Stimulated activated CD4-positive, alpha-beta T cell treated with anti-CD3 and anti-CD28 coated beads, Interleukin-4, amount 100 ng/mL, for 48 hours (primary cell): ENCODE measurements around the gene LRRC61.

Experiments
- DNase-seq, 2 donors: peaks; one replicate each; pipeline ENCODE4 v3.0.0-alpha.2; 2020; ENCODE audit warnings: low read depth in 2 of 2

LRRC61 gene

GRCh38 chr7:150369748-150370501 lies 46.8 kb downstream of the LRRC61 start:
- DNase-seq, result no peak

GRCh38 chr7:150370612-150371071 lies 47.5 kb downstream of the LRRC61 start:
- DNase-seq, result no peak

GRCh38 chr7:150371131-150371995 lies 48.2 kb downstream of the LRRC61 start:
- DNase-seq, result no peak

GRCh38 chr7:150371996-150372270 lies 48.8 kb downstream of the LRRC61 start:
- DNase-seq, result no peak

- no peak for DNase-seq
These were observed 49.3 kb downstream of the LRRC61 start for GRCh38 chr7:150372271-150373048.

- no peak for DNase-seq
These were observed 50.1 kb downstream of the LRRC61 start for GRCh38 chr7:150373049-150373801.

- DNase-seq, result no peak
These were observed 50.9 kb downstream of the LRRC61 start for GRCh38 chr7:150374026-150374425.

GRCh38 chr7:150374472-150374871 lies 51.3 kb downstream of the LRRC61 start:
- no peak for DNase-seq

GRCh38 chr7:150375662-150376521 lies 52.7 kb downstream of the LRRC61 start:
- DNase-seq, result no peak

- no peak for DNase-seq
These were observed 53.4 kb downstream of the LRRC61 start for GRCh38 chr7:150376560-150376959.

- no peak for DNase-seq
These were observed 54.0 kb downstream of the LRRC61 start for GRCh38 chr7:150377196-150377595.

- no peak for DNase-seq
These were observed 54.5 kb downstream of the LRRC61 start for GRCh38 chr7:150377635-150378034.

GRCh38 chr7:150378115-150378852 lies 55.1 kb downstream of the LRRC61 start:
- DNase-seq, result no peak

GRCh38 chr7:150378853-150379440 lies 55.8 kb downstream of the LRRC61 start, which contains the start of gene ZNF775:
Gene ZNF775 (plus strand): TSS chr7:150379330. CDS start chr7:150388471, 9,141 bp downstream.
- DNase-seq, result peak; percentile 85 to 90

GRCh38 chr7:150379441-150380379 lies 56.6 kb downstream of the LRRC61 start:
- no peak for DNase-seq

- no peak for DNase-seq
These were observed 57.3 kb downstream of the LRRC61 start for GRCh38 chr7:150380463-150380862.

GRCh38 chr7:150381096-150381495 lies 57.9 kb downstream of the LRRC61 start:
- DNase-seq, result no peak

GRCh38 chr7:150381785-150382122 lies 58.6 kb downstream of the LRRC61 start:
- no peak for DNase-seq
